ENCODE data around the gene NUDCD3.

DNA sequence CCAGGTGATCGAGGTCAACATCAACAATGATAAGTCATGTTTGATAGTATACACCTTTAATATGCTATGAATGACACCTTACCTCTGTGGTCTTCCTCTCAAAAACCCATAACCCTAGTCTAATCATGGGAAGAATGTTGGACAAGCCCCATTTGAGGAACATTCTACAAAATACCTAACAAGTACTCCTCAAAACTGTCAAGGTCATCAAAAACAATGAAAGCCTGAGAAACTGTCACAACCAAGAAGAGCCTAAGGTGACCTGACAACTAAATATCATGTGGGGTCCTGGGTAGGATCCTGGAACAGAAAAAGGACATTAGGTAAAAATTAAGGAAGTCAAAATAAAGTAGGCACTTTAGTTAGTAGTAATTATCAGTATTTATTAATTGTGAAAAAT is 5.9 kb upstream of the NUDCD3 start:
- TF ChIP-seq POLR2A (IDR thresholded peaks at IDR 0.05): no peak
- TF ChIP-seq, protein P1, sequence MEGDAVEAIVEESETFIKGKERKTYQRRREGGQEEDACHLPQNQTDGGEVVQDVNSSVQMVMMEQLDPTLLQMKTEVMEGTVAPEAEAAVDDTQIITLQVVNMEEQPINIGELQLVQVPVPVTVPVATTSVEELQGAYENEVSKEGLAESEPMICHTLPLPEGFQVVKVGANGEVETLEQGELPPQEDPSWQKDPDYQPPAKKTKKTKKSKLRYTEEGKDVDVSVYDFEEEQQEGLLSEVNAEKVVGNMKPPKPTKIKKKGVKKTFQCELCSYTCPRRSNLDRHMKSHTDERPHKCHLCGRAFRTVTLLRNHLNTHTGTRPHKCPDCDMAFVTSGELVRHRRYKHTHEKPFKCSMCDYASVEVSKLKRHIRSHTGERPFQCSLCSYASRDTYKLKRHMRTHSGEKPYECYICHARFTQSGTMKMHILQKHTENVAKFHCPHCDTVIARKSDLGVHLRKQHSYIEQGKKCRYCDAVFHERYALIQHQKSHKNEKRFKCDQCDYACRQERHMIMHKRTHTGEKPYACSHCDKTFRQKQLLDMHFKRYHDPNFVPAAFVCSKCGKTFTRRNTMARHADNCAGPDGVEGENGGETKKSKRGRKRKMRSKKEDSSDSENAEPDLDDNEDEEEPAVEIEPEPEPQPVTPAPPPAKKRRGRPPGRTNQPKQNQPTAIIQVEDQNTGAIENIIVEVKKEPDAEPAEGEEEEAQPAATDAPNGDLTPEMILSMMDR (IDR thresholded peaks at IDR 0.05): no peak
